ACC112 (cell line): ENCODE data around the gene FKBP10.

Source experiments
- H2AFZ ChIP-seq: fragments of 200-600 bp; sonication (generic); one replicate; pipeline ENCODE4 v1.6.0; 2017; ENCODE audit warnings: antibody characterized with exemption, low read length; ENCODE audit not compliant: unreplicated experiment
- H3K27ac ChIP-seq: fragments of 200-600 bp; sonication (generic); 2 replicates; pipeline ENCODE4 v1.5.1; 2014; ENCODE audit warnings: low read depth, mild to moderate bottlenecking, antibody characterized with exemption, low read length, moderate library complexity
- H3K27me3 ChIP-seq: fragments of 200-600 bp; sonication (generic); 2 replicates; pipeline ENCODE4 v1.6.1; 2014; ENCODE audit warnings: mild to moderate bottlenecking, antibody characterized with exemption, low read length, moderate library complexity, mixed read lengths; ENCODE audit not compliant: insufficient read depth
- H3K36me3 ChIP-seq: fragments of 200-600 bp; sonication (generic); 2 replicates; pipeline ENCODE4 v1.6.1; 2016; ENCODE audit warnings: mild to moderate bottlenecking, antibody characterized with exemption, low read length, moderate library complexity, mixed read lengths; ENCODE audit not compliant: insufficient read depth
- H3K4me1 ChIP-seq: fragments of 200-600 bp; sonication (generic); one replicate; pipeline ENCODE4 v1.6.1; 2016; ENCODE audit warnings: low read length, mixed read lengths; ENCODE audit not compliant: insufficient read depth, unreplicated experiment, control insufficient read depth
- H3K4me3 ChIP-seq: fragments of 200-600 bp; sonication (generic); 2 replicates; pipeline ENCODE4 v1.5.1; 2014; ENCODE audit warnings: mild to moderate bottlenecking, low read depth, low read length
- H3K79me2 ChIP-seq: fragments of 200-600 bp; sonication (generic); one replicate; pipeline ENCODE4 v1.6.0; 2016; ENCODE audit warnings: low read length; ENCODE audit not compliant: control insufficient read depth, unreplicated experiment, insufficient read depth

The FKBP10 gene

DNA sequence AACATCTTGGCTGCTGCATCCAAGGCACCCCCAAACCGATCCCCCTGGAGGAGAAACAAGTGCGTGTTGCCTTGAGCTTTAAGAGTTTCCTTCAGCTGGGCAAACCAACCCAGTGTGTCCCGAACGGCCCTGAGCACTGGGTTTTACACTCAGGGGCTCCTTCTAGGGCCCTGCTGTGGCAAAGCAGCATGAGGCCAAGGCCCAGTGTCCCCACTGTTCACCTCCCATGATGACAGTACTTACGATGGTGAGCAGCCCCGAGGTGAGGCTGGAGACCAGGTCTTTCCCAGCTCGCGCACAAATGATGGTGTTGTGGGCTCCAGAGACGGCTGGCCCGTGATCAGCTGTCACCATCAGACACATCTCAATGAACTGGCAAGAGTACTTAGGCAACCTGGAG lies 59.0 kb downstream of the FKBP10 start:
- Histone ChIP-seq H3K4me3 (no peak overlapping the region), H3K4me1 (no peaks in the 10 kb centered on the region), H3K27ac (no peak overlapping the region), H3K36me3 (peaks cover 23% of the 10 kb centered on the region), H3K27me3 (no peaks in the 10 kb centered on the region), H3K79me2 (no peaks in the 10 kb centered on the region), H2AFZ (no peak overlapping the region)
